Smooth muscle cell (in vitro differentiated cells): ENCODE data around the gene SSU72. TPM values are rescaled to one million over a fixed set of nuclear protein-coding genes. Genes with fewer than 3 reads are reported as not detected.

Source experiments
- DNase-seq: peaks from one replicate; lab custom pipeline; 2025; ENCODE audit not compliant: unreplicated experiment; lab: John Stamatoyannopoulos, UW
- H2AFZ ChIP-seq: fragments of 200-600 bp; sonication (generic); 2 replicates; pipeline ENCODE4 v1.6.0; 2016; ENCODE audit warnings: antibody characterized with exemption, low read depth, mild to moderate bottlenecking
- H3F3A ChIP-seq: fragments of 200-600 bp; sonication (generic); 2 replicates; pipeline ENCODE4 v1.6.0; 2017; ENCODE audit warnings: antibody characterized with exemption, low read depth
- H3K27ac ChIP-seq: fragments of 200-600 bp; sonication (generic); 2 replicates; pipeline ENCODE4 v1.5.1; 2016; ENCODE audit warnings: low read depth, mild to moderate bottlenecking
- H3K27me3 ChIP-seq: fragments of 200-600 bp; sonication (generic); 2 replicates; pipeline ENCODE4 v1.6.1; 2016; ENCODE audit warnings: low read depth, mild to moderate bottlenecking
- H3K36me3 ChIP-seq: fragments of 200-600 bp; sonication (generic); 2 replicates; pipeline ENCODE4 v1.5.1; 2016; ENCODE audit warnings: low read depth
- H3K4me1 ChIP-seq: fragments of 200-600 bp; sonication (generic); 2 replicates; pipeline ENCODE4 v1.5.1; 2016; ENCODE audit warnings: low read depth
- H3K4me2 ChIP-seq: fragments of 200-600 bp; sonication (generic); 2 replicates; pipeline ENCODE4 v1.6.0; 2016; ENCODE audit warnings: mild to moderate bottlenecking
- H3K4me3 ChIP-seq: fragments of 200-600 bp; sonication (generic); 2 replicates; pipeline ENCODE4 v1.5.1; 2016; ENCODE audit warnings: mild to moderate bottlenecking
- H3K79me2 ChIP-seq: fragments of 200-600 bp; sonication (generic); 2 replicates; pipeline ENCODE4 v1.6.0; 2016; ENCODE audit warnings: low read depth, mild to moderate bottlenecking
- H3K9ac ChIP-seq: fragments of 200-600 bp; sonication (generic); 2 replicates; pipeline ENCODE4 v1.6.0; 2016; ENCODE audit warnings: low read depth
- H3K9me3 ChIP-seq: fragments of 200-600 bp; sonication (generic); replicated peaks from 2 replicates; pipeline ENCODE4 v1.5.1; 2016; ENCODE audit warnings: low read depth
- H4K20me1 ChIP-seq: fragments of 200-600 bp; sonication (generic); 2 replicates; pipeline ENCODE4 v1.6.0; 2016; ENCODE audit warnings: low read depth
- WGBS: methylation state at CpG from one replicate; pipeline ENCODE4 v1.1.7; 2016; ENCODE audit warnings: low lambda C conversion rate; 5-methylcytosine and 5-hydroxymethylcytosine counted together
- polyA plus RNA-seq: library from polyadenylated mRNA; unstranded; fragments of >200 nt; fragmentation: Nextera tagmentation; extraction: Ambion mirVana; gene quantifications from 2 replicates; pipeline ENCODE4 v1.2.1, GENCODE V29; 2016
- total RNA-seq: library from RNA; depleted of rRNA; stranded (reverse); fragments of >200 nt; gene quantifications from 2 replicates; pipeline ENCODE4 v1.2.3, GENCODE V29; 2014
- TF ChIP-seq, protein P1 (sequence below): fragments of 200-600 bp; sonication (generic); IDR thresholded peaks from 2 replicates; pipeline ENCODE4 v1.5.1; 2017; ENCODE audit warnings: borderline replicate concordance, mild to moderate bottlenecking, antibody characterized with exemption; ENCODE audit not compliant: insufficient read depth, poor library complexity, severe bottlenecking

The SSU72 gene
- total and polyA plus RNA-seq, 2 experiments from 2014 or later, result 116 to 223 TPM

- TF ChIP-seq, protein P1, sequence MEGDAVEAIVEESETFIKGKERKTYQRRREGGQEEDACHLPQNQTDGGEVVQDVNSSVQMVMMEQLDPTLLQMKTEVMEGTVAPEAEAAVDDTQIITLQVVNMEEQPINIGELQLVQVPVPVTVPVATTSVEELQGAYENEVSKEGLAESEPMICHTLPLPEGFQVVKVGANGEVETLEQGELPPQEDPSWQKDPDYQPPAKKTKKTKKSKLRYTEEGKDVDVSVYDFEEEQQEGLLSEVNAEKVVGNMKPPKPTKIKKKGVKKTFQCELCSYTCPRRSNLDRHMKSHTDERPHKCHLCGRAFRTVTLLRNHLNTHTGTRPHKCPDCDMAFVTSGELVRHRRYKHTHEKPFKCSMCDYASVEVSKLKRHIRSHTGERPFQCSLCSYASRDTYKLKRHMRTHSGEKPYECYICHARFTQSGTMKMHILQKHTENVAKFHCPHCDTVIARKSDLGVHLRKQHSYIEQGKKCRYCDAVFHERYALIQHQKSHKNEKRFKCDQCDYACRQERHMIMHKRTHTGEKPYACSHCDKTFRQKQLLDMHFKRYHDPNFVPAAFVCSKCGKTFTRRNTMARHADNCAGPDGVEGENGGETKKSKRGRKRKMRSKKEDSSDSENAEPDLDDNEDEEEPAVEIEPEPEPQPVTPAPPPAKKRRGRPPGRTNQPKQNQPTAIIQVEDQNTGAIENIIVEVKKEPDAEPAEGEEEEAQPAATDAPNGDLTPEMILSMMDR, result no peak
- DNase-seq, result no peak
- Histone ChIP-seq H3K4me1 (peaks cover 23% of the 10 kb centered on the region), H3K4me3 (no peak overlapping the region), H3F3A (no peaks in the 10 kb centered on the region), H3K36me3 (no peaks in the 10 kb centered on the region), H3K9ac (no peak overlapping the region), H2AFZ (no peak overlapping the region), H3K9me3 (no peaks in the 10 kb centered on the region), H3K27ac (no peak overlapping the region), H4K20me1 (peaks cover 80% of the 10 kb centered on the region), H3K27me3 (no peaks in the 10 kb centered on the region), H3K4me2 (peak overlapping the region; percentile 91), H3K79me2 (peaks cover 40% of the 10 kb centered on the region)
- WGBS, result 94% methylated on average over 11 of the region's 11 CpGs
These were observed 42.9 kb upstream of the SSU72 start for GRCh38 chr1:1617516-1617915.

DNA sequence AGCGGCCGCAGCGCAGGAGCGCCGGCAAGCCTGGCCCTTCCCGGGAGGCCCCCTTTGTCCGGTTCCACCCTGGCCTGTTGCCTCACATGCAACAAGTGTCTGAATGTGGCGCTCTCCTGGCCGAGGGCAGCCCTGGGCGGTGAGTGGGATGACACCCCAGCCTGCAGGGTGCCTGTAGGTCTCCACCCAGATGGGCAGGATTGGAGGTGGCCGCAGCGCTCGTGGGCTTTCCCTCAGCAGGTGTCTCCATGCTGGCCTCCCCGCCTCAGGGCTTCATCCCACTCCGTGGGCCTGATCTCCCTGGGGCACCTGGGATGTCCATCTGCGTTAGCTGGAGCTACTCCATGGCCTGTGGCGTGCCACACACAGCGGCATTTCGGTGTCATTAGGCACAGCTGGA lies 42.2 kb upstream of the SSU72 start:
- Histone ChIP-seq H3K27ac (peak overlapping the region; percentile 100), H3K36me3 (no peaks in the 10 kb centered on the region), H3K79me2 (peaks cover 40% of the 10 kb centered on the region), H3K9ac (peak overlapping the region; percentile 91), H3F3A (no peaks in the 10 kb centered on the region), H3K4me2 (peak overlapping the region; percentile 91), H3K4me3 (peak overlapping the region; percentile 97), H3K27me3 (no peaks in the 10 kb centered on the region), H3K9me3 (no peaks in the 10 kb centered on the region), H2AFZ (no peak overlapping the region), H4K20me1 (peaks cover 73% of the 10 kb centered on the region), H3K4me1 (peaks cover 20% of the 10 kb centered on the region)
- no peak for DNase-seq
- 89% methylated on average over 19 of the region's 19 CpGs for WGBS
- TF ChIP-seq, protein P1, result no peak

GRCh38 chr1:1616045-1616790 lies 41.6 kb upstream of the SSU72 start:
- H3F3A ChIP-seq, result no peaks in the 10 kb centered on the region
- H3K4me3 ChIP-seq, result peak overlapping the region; percentile 97
- peak overlapping the region; percentile 100 for H3K9ac ChIP-seq
- peaks cover 40% of the 10 kb centered on the region for H3K79me2 ChIP-seq
- H3K27ac ChIP-seq, result peak overlapping the region; percentile 100
- peaks cover 15% of the 10 kb centered on the region for H3K4me1 ChIP-seq
- H3K27me3 ChIP-seq, result no peaks in the 10 kb centered on the region
- no peaks in the 10 kb centered on the region for H3K9me3 ChIP-seq
- no peak overlapping the region for H2AFZ ChIP-seq
- H3K4me2 ChIP-seq, result peak overlapping the region; percentile 91
- DNase-seq, result no peak
- TF ChIP-seq, protein P1, result no peak
- 11% methylated on average over 32 of the region's 80 CpGs for WGBS
- no peaks in the 10 kb centered on the region for H3K36me3 ChIP-seq
- peaks cover 67% of the 10 kb centered on the region for H4K20me1 ChIP-seq
